Liver (tissue), 9 donors: Measurements from ENCODE around the gene B3GNT4. TPM values are rescaled to one million over a fixed set of nuclear protein-coding genes. Genes with fewer than 3 reads are reported as not detected.

ENCODE experiments used
- DNase-seq: peaks from one replicate; pipeline ENCODE4 v3.0.0-alpha.2; 2017; ENCODE audit warnings: low spot score
- H3K27ac ChIP-seq, 2 donors: one replicate each; pipeline ENCODE4 v1.7.0; 2013; ENCODE audit warnings: inconsistent platforms in 2 of 2, low read length in 2 of 2, control low read depth in 1 of 2, low read depth in 1 of 2, mild to moderate bottlenecking in 1 of 2
- H3K27me3 ChIP-seq, 4 donors: one replicate each; pipeline versions ENCODE4 v1.6.1 to v1.7.0; 2013; ENCODE audit warnings: low read length in 3 of 4, inconsistent platforms in 1 of 4, mild to moderate bottlenecking in 1 of 4, moderate library complexity in 1 of 4; ENCODE audit not compliant: control insufficient read depth in 4 of 4, insufficient read depth in 4 of 4
- H3K36me3 ChIP-seq, 4 donors: one replicate each; pipeline versions ENCODE4 v1.6.1 to v1.7.0; 2013; ENCODE audit warnings: low read length in 3 of 4, mild to moderate bottlenecking in 3 of 4, low read depth in 1 of 4, moderate library complexity in 1 of 4; ENCODE audit not compliant: control insufficient read depth in 4 of 4, insufficient read depth in 3 of 4
- H3K4me1 ChIP-seq, 4 donors: one replicate each; pipeline versions ENCODE4 v1.6.1 to v1.7.0; 2013; ENCODE audit warnings: low read length in 3 of 4, mild to moderate bottlenecking in 3 of 4, moderate library complexity in 1 of 4; ENCODE audit not compliant: control insufficient read depth in 4 of 4, insufficient read depth in 4 of 4
- H3K4me3 ChIP-seq, 3 donors: one replicate each; pipeline versions ENCODE4 v1.6.1 to v1.7.0; 2013; ENCODE audit warnings: low read length in 3 of 3, control low read depth in 1 of 3, low read depth in 1 of 3, mild to moderate bottlenecking in 1 of 3
- H3K9ac ChIP-seq, 2 donors: one replicate each; pipeline ENCODE4 v1.7.0; 2013; ENCODE audit warnings: low read length in 2 of 2, mild to moderate bottlenecking in 2 of 2, moderate library complexity in 2 of 2, control low read depth in 1 of 2, low read depth in 1 of 2
- H3K9me3 ChIP-seq, 4 donors: one replicate each; pipeline versions ENCODE4 v1.6.1 to v1.7.0; 2013; ENCODE audit warnings: low read length in 3 of 4; ENCODE audit not compliant: control insufficient read depth in 4 of 4
- ATF3 ChIP-seq: IDR thresholded peaks from 2 replicates; pipeline ENCODE4 v1.6.1; 2016; ENCODE audit warnings: antibody characterized with exemption
- CTCF ChIP-seq: fragments of 150-350 bp; IDR thresholded peaks from 2 replicates; pipeline ENCODE4 v1.5.1; 2017; ENCODE audit warnings: improper control_type of control experiment, low read depth, low read length; ENCODE audit not compliant: missing input control
- EGR1 ChIP-seq, 2 donors: IDR thresholded peaks; 2 replicates each; pipeline ENCODE4 v1.6.1; 2016 to 2018; ENCODE audit warnings: antibody characterized with exemption in 2 of 2, low read depth in 2 of 2
- FOXA2 ChIP-seq: IDR thresholded peaks from 2 replicates; pipeline ENCODE4 v1.6.1; 2016; ENCODE audit warnings: antibody characterized with exemption
- GABPA ChIP-seq, 2 donors: IDR thresholded peaks in 1 of 2; conservative IDR thresholded peaks in 1 of 2; 2 replicates each; pipeline ENCODE4 v1.6.1; 2016; ENCODE audit warnings: antibody characterized with exemption in 2 of 2, mild to moderate bottlenecking in 1 of 2, moderate library complexity in 1 of 2
- HNF4A ChIP-seq, 2 donors: conservative IDR thresholded peaks; 2 replicates each; pipeline ENCODE4 v1.6.1; 2016; ENCODE audit warnings: antibody characterized with exemption in 2 of 2, mild to moderate bottlenecking in 2 of 2
- HNF4G ChIP-seq: IDR thresholded peaks from 2 replicates; pipeline ENCODE4 v1.6.1; 2016; ENCODE audit warnings: antibody characterized with exemption
- JUND ChIP-seq, 2 donors: IDR thresholded peaks; 2 replicates each; pipeline ENCODE4 v1.6.1; 2016; ENCODE audit warnings: antibody characterized with exemption in 2 of 2
- RAD21 ChIP-seq, 2 donors: IDR thresholded peaks; 2 replicates each; pipeline ENCODE4 v1.6.1; 2016; ENCODE audit warnings: antibody characterized with exemption in 2 of 2, mild to moderate bottlenecking in 2 of 2
- REST ChIP-seq: IDR thresholded peaks from 2 replicates; pipeline ENCODE4 v1.6.1; 2016; ENCODE audit warnings: antibody characterized with exemption, mild to moderate bottlenecking
- RXRA ChIP-seq, 2 donors: IDR thresholded peaks; 2 replicates each; pipeline ENCODE4 v1.6.1; 2017 to 2018; ENCODE audit warnings: antibody characterized with exemption in 2 of 2, mild to moderate bottlenecking in 1 of 2
- TAF1 ChIP-seq: conservative IDR thresholded peaks from 2 replicates; pipeline ENCODE4 v1.6.1; 2016; ENCODE audit warnings: antibody characterized with exemption, mild to moderate bottlenecking
- YY1 ChIP-seq: IDR thresholded peaks from 2 replicates; pipeline ENCODE4 v1.6.1; 2016; ENCODE audit warnings: antibody characterized with exemption, mild to moderate bottlenecking
- WGBS: extraction: QIAGEN DNeasy Blood & Tissue Kit; methylation state at CpG from one replicate; pipeline ENCODE4 v1.1.7; 2013; 5-methylcytosine and 5-hydroxymethylcytosine counted together
- polyA plus RNA-seq, 2 donors: library from polyadenylated mRNA; stranded (reverse) in 1 of 2; unstranded in 1 of 2; fragments of 200-250 nt in 1 of 2; fragments of >200 nt in 1 of 2; fragmentation: Nextera tagmentation in 1 of 2; extraction: Ambion mirVana in 1 of 2; gene quantifications; one replicate each; pipeline versions ENCODE4 v1.2.1 to v1.2.3, GENCODE V29; 2013 to 2015
- total RNA-seq, 2 donors: library from RNA; depleted of rRNA; stranded (reverse); fragments of >200 nt; gene quantifications; one replicate each; pipeline ENCODE4 v1.2.3, GENCODE V29; 2014
- donor health status: healthy.
- donor health status: healthy.
- donor health status: healthy.
- donor health status: healthy.
- donor health status: healthy.

B3GNT4 gene
- total and polyA plus RNA-seq, 4 donors = 0.14 to 0.43 TPM; not detected in 2

GRCh38 chr12:122185494-122186082 lies 17.9 kb upstream of the B3GNT4 start (continued):
- TF ChIP-seq ATF3 = no peak
- peak in 1 of 2 donors; percentile 16 for TF ChIP-seq RAD21 (IDR thresholded peaks at IDR 0.05)

DNA sequence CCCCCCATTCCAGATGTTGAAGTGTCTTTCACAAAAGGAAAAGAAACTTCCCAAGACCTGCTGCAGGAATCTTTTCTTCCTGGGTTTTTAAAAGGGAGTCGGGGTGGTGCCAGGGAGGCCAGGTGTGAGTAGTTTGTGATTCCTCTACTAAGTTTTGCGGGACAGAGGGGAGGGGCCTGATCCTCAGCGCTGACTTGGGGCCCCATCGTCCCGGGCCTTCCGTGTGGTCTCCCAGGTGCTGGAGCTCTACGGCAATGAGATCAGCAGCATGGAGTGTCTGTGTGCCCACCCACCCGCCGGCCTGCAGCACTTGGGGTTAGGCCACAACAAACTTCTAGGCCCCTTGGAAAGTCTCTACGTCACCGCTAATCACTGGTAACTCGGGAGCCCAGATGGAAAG lies 16.0 kb upstream of the B3GNT4 start:
- Histone ChIP-seq H3K36me3 (no peaks in the 10 kb centered on the region), H3K9ac (no peak overlapping the region), H3K4me3 (no peak overlapping the region), H3K27me3 (no peaks in the 10 kb centered on the region), H3K27ac (no peak overlapping the region), H3K4me1 (peaks cover 5 to 17% (median 12%) of the 10 kb centered on the region in 4 donors), H3K9me3 (no peaks in the 10 kb centered on the region)
- WGBS = 92% methylated on average over 12 of the region's 12 CpGs
- DNase-seq = no peak
- no peak for TF ChIP-seq RXRA (IDR thresholded peaks at IDR 0.05)
- no peak for TF ChIP-seq TAF1
- no peak for TF ChIP-seq JUND (IDR thresholded peaks at IDR 0.05)
- TF ChIP-seq YY1 = no peak
- TF ChIP-seq HNF4A (conservative IDR thresholded peaks at IDR 0.05) = no peak
- no peak for TF ChIP-seq GABPA (IDR thresholded peaks at IDR 0.05 in 1 of 2, conservative IDR thresholded peaks at IDR 0.05 in 1 of 2)
- no peak for TF ChIP-seq CTCF
- no peak for TF ChIP-seq EGR1 (IDR thresholded peaks at IDR 0.05; ENCODE audit: low read depth in 2 of 2)
- TF ChIP-seq HNF4G = no peak

GRCh38 chr12:122189626-122190475 lies 13.7 kb upstream of the B3GNT4 start:
- Histone ChIP-seq H3K36me3 (no peaks in the 10 kb centered on the region), H3K4me3 (no peak overlapping the region), H3K4me1 (peaks cover 4 to 12% (median 7%) of the 10 kb centered on the region in 4 donors), H3K27me3 (no peaks in the 10 kb centered on the region), H3K9ac (no peak overlapping the region), H3K9me3 (no peaks in the 10 kb centered on the region), H3K27ac (no peak overlapping the region)
- no peak for TF ChIP-seq JUND (IDR thresholded peaks at IDR 0.05)
- TF ChIP-seq FOXA2 = no peak
- no peak for TF ChIP-seq REST
- no peak for TF ChIP-seq RAD21 (IDR thresholded peaks at IDR 0.05)
- TF ChIP-seq HNF4G = no peak
- TF ChIP-seq TAF1 = no peak
- no peak for TF ChIP-seq HNF4A (conservative IDR thresholded peaks at IDR 0.05)
- 89% methylated on average over 34 of the region's 34 CpGs for WGBS
- no peak for DNase-seq
